ENCODE data around the gene NEK7.

The NEK7 gene

GRCh38 chr1:198147216-198147615, 9.6 kb upstream of the NEK7 start:
- DNase-seq (ENCODE audit: low read depth), result no peak

- no peak for DNase-seq (ENCODE audit: low read depth)
Measured at GRCh38 chr1:198150369-198150768, 6.4 kb upstream of the NEK7 start.

- no peak for DNase-seq (ENCODE audit: low read depth)
Measured at GRCh38 chr1:198151688-198152087, 5.1 kb upstream of the NEK7 start.

GRCh38 chr1:198153103-198153502, 3.7 kb upstream of the NEK7 start:
- no peak for DNase-seq (ENCODE audit: low read depth)

GRCh38 chr1:198153804-198154203, 3.0 kb upstream of the NEK7 start:
- no peak for DNase-seq (ENCODE audit: low read depth)

- no peak for DNase-seq (ENCODE audit: low read depth)
Measured at GRCh38 chr1:198155253-198155652, 1.5 kb upstream of the NEK7 start.

GRCh38 chr1:198156111-198156744, 570 bp upstream of the NEK7 start:
- peak; percentile 84 for DNase-seq (ENCODE audit: low read depth)

- DNase-seq (ENCODE audit: low read depth), result peak; percentile 63
Measured at GRCh38 chr1:198157241-198157846, 546 bp downstream of the NEK7 start.

- no peak for DNase-seq (ENCODE audit: low read depth)
Measured at GRCh38 chr1:198157847-198158725, 1.3 kb downstream of the NEK7 start.

GRCh38 chr1:198158735-198159589, 2.2 kb downstream of the NEK7 start:
- peak; percentile 65 for DNase-seq (ENCODE audit: low read depth)

GRCh38 chr1:198160222-198160621, 3.4 kb downstream of the NEK7 start:
- no peak for DNase-seq (ENCODE audit: low read depth)

- no peak for DNase-seq (ENCODE audit: low read depth)
Measured at GRCh38 chr1:198160946-198161614, 4.3 kb downstream of the NEK7 start.

- DNase-seq (ENCODE audit: low read depth), result no peak
Measured at GRCh38 chr1:198161718-198162090, 4.9 kb downstream of the NEK7 start.

- DNase-seq (ENCODE audit: low read depth), result no peak
Measured at GRCh38 chr1:198162091-198162767, 5.4 kb downstream of the NEK7 start.

GRCh38 chr1:198165927-198166647, 9.3 kb downstream of the NEK7 start:
- no peak for DNase-seq (ENCODE audit: low read depth)

- DNase-seq (ENCODE audit: low read depth), result no peak
Measured at GRCh38 chr1:198166900-198167299, 10.1 kb downstream of the NEK7 start.

GRCh38 chr1:198167436-198167934, 10.7 kb downstream of the NEK7 start:
- no peak for DNase-seq (ENCODE audit: low read depth)

- no peak for DNase-seq (ENCODE audit: low read depth)
Measured at GRCh38 chr1:198168227-198168626, 11.4 kb downstream of the NEK7 start.

- no peak for DNase-seq (ENCODE audit: low read depth)
Measured at GRCh38 chr1:198169672-198170071, 12.9 kb downstream of the NEK7 start.

Measured in CMK (cell line).